Measurements from ENCODE around the gene OCA2.

Gene OCA2

GRCh38 chr15:28049581-28049980 lies 49.5 kb downstream of the OCA2 start:
- DNase-seq (ENCODE audit: insufficient read length, low spot score): no peak
- TF ChIP-seq CTCF (IDR thresholded peaks at IDR 0.05; ENCODE audit: insufficient read depth, missing control alignments): no peak
- no peak for FAIRE-seq

DNA sequence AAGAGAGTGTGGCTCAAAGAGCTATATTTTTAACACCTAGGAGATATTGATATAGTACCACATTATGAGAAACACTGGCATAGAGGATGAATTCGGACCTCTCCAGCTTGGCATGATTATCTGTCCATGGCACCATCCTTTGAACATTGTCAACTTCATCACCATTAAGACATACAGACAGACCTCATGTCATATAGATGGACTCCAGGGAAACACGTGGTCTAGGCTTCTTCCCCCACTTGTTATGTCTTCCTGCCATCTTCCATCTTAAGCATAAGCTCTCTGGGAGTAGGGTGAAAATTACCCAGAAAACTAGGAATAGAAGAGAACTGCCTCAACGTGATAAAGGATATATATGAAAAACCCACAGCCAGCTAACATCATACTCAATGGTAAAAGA lies 51.8 kb downstream of the OCA2 start:
- DNase-seq (ENCODE audit: insufficient read length, low spot score) (no peak), FAIRE-seq (no peak)

GRCh38 chr15:28044121-28044672 lies 54.9 kb downstream of the OCA2 start:
- DNase-seq (ENCODE audit: insufficient read length, low spot score): no peak
- no peak for TF ChIP-seq CTCF (IDR thresholded peaks at IDR 0.05; ENCODE audit: insufficient read depth, missing control alignments)
- no peak for FAIRE-seq

More for the DNA sequence above, 51.8 kb downstream of the OCA2 start:
- no peak for TF ChIP-seq CTCF (IDR thresholded peaks at IDR 0.05; ENCODE audit: insufficient read depth, missing control alignments)

- FAIRE-seq (no peak), DNase-seq (ENCODE audit: insufficient read length, low spot score) (no peak)
- no peak for TF ChIP-seq CTCF (IDR thresholded peaks at IDR 0.05; ENCODE audit: insufficient read depth, missing control alignments)
Measured at GRCh38 chr15:28043691-28044091, 55.4 kb downstream of the OCA2 start.

- no peak for FAIRE-seq
- DNase-seq (ENCODE audit: insufficient read length, low spot score): no peak
- no peak for TF ChIP-seq CTCF (IDR thresholded peaks at IDR 0.05; ENCODE audit: insufficient read depth, missing control alignments)
Measured at GRCh38 chr15:28037969-28038590, 61.0 kb downstream of the OCA2 start.

GRCh38 chr15:28033443-28033842 lies 65.7 kb downstream of the OCA2 start:
- no peak for DNase-seq (ENCODE audit: insufficient read length, low spot score)
- TF ChIP-seq CTCF (IDR thresholded peaks at IDR 0.05; ENCODE audit: insufficient read depth, missing control alignments): no peak
- FAIRE-seq: no peak

DNA sequence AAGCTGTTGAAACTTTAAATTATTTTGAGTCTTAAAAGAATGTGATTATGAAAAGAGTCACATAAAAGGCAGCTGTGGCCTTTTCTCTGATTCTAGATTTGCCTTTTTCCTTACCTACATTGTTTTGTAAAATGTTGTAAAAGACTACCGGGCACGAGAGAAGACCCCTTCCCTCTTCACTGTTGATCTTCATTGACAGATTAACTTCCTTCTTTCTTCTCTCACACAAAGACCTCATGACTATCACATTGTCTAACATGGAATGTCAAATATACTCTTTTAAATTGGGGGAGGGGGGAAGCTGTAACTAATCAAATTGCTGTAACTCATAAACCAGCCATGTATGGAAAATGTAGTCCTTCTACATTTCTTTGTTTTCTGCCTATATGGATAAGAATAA lies 68.3 kb downstream of the OCA2 start:
- no peak for TF ChIP-seq CTCF (IDR thresholded peaks at IDR 0.05; ENCODE audit: insufficient read depth, missing control alignments)
- FAIRE-seq (no peak), DNase-seq (ENCODE audit: insufficient read length, low spot score) (no peak)

Measured in D721Med (cell line).